GM18870 (cell line): ENCODE data around the gene SURF6.
"Not testable (repeated sequence)": the region's sequence is repeated elsewhere in the genome, so short reads cannot be mapped to it uniquely, and the experiment has no call there.

ENCODE experiments used
- ATAC-seq: cut with Tn5 transposase; IDR thresholded peaks from one replicate; pipeline ENCODE4 v1.9.1; 2021; ENCODE audit warnings: moderate library complexity; ENCODE audit not compliant: unreplicated experiment

Gene SURF6

DNA sequence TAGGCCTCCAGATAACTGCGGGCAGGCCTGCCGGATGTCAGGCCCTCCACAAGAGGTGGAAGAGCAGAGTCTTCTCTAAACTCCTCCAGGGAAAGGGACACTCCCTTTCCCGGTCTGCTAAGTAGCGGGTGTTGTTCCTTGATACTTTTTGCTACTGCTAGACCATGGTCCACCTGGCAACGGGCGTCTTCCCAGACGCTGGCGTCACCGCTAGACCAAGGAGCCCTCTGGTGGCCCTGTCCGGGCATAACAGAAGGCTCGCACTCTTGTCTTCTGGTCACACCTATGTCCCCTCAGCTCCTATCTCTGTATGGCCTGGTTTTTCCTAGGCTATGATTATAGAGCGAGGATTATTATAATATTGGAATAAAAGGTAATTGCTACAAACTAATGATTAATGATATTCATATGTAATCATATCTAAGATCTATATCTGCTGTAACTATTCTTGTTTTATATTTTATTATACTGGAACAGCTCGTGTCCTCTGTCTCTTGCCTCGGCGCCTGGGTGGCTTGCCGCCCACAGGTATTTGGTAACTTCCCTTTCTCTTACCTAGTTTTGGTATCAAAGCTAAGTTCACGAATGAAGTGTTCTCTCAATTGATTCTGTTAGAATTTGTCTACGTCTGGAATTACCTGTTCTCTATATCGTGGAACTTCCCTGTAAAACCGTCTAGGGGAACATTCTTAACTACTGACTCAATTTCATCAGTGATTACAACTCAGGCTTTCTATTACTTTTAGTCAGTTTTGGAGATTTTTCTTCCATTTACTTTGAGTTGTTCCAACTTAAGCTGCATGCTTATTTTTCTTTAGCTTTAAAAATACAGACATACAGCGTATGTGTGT, 6.5 kb downstream of the SURF6 start:
- ATAC-seq: not testable (repeated sequence)

DNA sequence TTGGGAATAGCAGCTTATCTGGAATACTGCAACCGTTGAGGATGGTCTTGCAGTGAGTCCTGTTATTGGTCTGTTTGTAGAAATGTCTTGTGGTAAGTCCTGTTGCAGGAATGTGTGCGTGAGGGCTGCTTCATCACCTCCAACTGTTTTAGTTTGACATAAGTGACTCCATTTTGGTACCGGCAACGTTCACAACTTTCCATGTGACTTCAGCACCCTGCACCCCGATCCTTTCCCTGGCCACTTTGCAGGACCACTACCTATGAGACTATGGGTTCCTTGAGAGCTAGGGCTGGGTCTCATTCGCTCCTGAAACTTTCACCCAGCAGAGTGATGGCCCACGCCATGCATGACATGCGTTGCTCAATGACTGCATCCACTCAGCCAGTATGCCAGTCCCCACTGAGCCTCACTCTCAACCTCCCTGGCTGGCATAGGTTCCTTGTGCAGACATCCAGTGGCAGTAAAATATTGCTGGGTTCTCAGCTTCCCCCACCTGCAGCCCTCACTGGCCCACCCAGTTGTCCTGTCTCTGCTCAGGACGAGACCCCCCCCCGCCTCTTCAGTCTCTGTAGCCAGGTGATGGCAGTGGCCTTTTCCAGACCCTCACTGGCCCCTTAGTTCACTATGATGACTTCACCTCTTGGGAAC, 8.0 kb downstream of the SURF6 start:
- no peak for ATAC-seq

DNA sequence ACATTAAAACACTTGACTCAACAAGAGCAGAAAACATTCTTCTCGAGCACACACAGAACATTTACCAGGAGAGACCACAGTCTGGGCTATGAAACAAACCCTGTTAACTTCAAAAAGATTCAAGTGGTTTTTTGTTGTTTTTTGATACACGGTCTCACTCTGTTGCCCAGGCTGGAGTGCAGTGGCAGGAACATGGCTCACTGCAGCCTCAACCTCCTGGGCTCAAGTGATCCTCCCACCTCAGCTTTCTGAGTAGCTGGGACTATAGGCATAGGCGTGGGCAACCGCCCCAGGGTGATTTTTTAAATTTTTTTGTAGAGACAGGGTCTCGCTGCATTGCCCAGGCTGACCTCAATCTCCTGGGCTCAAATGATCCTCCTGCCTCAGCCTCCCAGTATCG, 9.0 kb downstream of the SURF6 start:
- not testable (repeated sequence) for ATAC-seq

DNA sequence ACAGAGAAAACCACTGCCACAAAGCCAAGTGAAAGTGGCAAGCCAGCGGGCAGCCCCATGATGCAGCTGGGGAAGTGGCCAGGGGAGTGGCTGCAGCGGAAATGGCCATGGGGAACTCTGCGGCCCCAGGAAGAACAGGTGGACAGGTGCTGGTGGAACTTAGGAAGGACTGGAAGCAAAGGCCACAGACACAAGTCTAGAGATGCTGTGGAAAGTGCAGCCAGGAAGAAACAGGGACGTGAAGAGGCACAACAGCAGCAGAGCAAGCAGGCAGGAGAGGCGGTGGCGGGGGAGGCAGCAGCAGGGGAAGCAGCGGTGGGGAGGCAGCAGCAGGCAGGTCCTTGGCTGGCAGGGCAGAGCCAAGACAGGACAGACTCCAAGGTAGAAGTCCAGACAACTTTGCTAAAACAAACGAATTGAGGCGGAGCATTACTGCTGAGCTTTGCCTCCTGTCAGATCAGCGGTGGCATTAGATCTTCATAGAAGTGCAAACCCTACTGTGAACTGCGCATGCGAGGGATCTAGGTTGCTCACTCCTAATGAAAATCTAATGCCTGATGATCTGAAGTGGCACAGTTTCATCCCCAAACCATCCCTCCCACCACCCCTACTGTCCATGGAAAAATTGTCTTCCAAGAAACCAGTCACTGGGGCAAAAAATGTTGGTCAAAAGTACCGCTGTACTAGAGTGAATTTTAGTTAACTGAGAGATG, 11.8 kb downstream of the SURF6 start:
- ATAC-seq: no peak

DNA sequence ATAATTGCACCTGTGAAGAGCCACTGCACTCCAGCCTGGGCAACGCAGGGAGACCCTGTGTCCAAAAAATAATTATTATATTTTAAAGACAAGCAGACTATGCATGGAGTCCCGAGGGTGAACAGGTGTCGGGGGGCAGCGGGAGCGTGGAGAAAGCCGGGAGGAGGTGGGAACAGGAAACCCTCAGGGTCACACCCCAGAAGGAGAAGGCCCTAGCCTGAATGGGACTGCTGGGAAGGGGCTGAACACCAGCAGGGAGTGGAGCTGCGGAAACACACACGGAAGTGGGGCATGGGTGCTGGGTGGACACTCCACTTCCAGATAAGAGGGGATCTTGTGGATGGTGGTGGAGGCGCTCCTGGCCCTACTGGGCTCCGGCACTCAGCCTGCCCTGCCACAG, 12.8 kb downstream of the SURF6 start:
- no peak for ATAC-seq

DNA sequence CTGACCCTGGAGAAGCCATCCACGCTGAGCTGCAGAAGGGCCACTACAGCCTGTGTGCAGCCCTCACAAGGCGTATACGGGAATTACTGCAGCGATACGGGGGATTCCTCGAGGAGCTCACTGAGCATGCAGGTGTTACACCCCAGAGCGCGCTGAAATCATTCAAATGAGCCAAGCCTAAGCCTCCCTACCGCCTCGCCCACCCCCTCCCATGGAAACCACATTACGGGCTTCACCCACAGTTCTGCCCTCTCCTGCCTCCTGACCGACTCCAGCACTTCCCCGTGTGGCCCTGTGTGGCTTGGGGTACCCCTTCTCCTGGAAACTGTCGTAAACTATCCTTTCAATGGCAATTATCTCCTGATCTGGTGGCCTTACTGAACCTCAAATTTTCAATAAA, 13.3 kb downstream of the SURF6 start:
- no peak for ATAC-seq

- no peak for ATAC-seq
Observed at GRCh38 chr9:133321411-133321935, 14.5 kb downstream of the SURF6 start.

DNA sequence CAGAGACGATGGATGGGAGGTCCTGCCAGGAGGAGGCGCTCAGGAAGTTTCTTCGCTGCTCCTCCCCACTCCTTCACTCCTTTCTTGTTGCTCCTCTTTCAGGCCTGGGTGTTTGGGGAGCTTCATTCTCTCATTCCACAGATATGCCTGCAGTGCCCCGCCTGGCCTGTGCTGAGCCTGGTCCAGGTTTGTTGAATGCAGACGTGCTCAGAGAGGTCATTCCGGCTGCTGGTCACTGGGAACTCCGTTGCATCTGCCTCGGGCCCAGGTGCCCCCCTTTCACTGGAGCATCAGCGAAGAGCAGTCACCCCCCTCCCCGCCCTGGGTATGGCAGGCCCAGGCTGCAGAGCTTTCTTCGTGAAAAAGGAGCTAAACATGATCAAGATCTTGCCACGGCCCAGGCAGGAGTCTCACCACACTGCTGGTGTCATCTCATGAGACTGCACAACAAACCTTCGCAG, 15.5 kb downstream of the SURF6 start:
- ATAC-seq: no peak

DNA sequence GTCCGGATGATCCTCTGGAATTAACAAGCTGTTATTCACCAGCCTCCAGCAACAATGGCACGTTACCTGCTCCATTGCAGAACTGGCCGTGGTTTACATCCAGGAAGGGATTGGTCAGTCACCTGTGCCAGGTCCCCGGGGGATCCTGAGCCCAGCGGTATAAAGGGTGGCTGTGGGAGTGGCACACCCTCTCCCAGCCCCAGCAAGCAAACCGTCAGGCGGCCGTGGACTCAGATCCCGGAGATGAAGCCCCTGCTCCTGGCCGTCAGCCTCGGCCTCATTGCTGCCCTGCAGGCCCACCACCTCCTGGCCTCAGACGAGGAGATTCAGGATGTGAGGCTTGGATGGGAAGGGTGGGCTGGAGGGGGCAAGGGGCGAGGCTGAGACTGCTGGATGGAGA, 18.4 kb downstream of the SURF6 start:
- ATAC-seq: not testable (repeated sequence)

- ATAC-seq: no peak
Observed at GRCh38 chr9:133315997-133316396, 20.0 kb downstream of the SURF6 start.

DNA sequence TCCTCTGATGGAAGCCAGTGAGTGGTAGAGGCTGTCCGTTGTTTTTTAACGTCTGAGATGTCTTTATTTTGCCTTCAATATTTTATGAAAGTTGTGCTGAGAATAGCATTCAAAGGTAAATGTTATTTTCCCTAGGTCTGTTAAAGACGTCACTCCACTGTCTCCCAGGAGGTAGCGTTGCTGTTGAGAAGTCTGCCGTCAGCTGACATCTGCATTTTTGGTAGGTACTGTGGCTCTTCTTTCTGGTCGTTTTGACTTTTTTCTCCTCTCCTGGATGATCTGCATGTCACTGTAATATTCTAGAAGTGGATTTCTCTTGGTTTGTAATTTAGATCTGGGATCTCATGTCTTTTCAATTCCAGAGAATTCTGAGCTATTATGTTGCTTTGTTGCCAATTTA, 26.4 kb downstream of the SURF6 start:
- no peak for ATAC-seq

DNA sequence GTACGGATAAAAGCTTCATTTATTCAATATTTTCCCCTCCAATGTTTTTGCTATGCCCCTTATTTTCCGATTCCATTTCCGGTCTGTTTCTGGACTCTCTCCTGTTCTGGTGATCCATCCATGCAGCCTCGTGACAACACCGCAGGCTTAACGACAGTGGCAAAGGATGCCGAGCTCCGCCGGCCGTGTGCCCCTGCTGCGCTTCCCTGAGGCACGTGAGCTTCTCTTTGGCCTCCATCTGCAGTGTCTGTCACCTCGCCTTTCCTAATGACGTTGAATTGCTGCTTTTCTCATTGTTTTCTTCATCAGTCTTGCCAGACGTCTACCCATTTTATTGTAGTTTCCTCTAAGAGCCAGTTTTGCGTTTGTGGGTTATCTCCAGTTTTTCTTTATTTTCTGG, 28.7 kb downstream of the SURF6 start:
- ATAC-seq: no peak

GRCh38 chr9:133306242-133307204, 29.5 kb downstream of the SURF6 start:
- no peak for ATAC-seq

- ATAC-seq: no peak
Observed at GRCh38 chr9:133305731-133306130, 30.3 kb downstream of the SURF6 start.

- ATAC-seq: no peak
Observed at GRCh38 chr9:133304477-133305377, 31.3 kb downstream of the SURF6 start.

GRCh38 chr9:133304158-133304470, 31.9 kb downstream of the SURF6 start:
- no peak for ATAC-seq

DNA sequence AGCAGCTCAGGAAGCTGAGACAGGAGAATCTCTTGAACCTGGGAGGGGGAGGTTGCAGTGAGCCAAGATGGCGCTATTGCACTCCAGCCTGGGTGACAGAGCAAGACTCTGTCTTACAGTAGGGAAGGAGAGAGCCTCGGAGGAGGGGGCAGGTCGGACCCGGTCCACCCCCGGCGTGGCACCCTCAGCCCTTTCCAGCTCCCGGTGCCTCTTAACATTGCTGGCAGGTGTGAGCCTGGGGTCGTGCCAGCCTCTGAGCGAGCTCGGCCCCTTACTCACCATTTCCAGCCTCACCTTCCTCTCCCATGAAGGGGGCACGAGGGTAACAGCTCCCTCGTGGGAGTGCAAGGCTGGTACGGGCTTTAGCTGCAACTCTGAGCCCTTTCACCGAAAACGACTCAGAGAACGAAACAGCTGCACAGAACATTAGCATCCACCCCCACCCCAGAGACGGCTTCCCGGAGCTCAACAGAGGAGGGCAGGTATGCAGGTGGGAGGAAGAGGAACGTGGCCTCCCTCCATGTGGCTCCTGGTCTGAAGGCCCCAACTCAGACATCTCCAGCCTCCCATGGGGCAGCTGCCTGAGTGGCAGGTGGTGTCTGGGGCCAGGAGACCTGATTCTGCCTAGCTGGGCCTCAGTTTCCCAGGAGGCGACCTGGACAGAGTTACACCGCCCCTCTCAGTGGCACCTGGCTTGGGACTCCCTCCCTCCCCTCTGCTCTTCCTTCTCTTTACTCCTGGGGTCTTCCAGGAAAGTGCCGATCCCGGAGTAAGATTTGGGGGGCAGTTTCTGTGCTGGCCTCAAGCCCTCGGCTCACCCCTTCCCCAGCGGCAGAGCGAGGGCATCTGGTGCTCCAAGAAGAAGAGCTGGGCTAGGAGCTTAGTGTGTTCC, 32.5 kb downstream of the SURF6 start:
- no peak for ATAC-seq
